ENCODE measurements around the gene MACF1.

DNA sequence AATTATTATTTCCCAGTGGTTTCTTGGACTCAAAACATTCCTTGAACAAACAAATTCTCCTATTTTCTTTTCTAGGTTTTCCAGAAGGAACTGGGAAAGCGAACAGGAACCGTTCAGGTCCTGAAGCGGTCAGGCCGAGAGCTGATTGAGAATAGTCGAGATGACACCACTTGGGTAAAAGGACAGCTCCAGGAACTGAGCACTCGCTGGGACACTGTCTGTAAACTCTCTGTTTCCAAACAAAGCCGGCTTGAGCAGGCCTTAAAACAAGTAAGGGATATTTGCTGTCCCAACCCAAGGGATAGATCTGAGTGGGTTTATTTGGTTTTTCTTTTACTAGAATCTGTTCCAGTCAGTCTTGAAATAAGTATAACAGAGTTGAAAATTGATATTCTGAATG lies 247.6 kb downstream of the MACF1 start:
- no peak for TF ChIP-seq EZH2 (IDR thresholded peaks at IDR 0.05; ENCODE audit: low read length, unreplicated experiment)
- TF ChIP-seq, protein P1, sequence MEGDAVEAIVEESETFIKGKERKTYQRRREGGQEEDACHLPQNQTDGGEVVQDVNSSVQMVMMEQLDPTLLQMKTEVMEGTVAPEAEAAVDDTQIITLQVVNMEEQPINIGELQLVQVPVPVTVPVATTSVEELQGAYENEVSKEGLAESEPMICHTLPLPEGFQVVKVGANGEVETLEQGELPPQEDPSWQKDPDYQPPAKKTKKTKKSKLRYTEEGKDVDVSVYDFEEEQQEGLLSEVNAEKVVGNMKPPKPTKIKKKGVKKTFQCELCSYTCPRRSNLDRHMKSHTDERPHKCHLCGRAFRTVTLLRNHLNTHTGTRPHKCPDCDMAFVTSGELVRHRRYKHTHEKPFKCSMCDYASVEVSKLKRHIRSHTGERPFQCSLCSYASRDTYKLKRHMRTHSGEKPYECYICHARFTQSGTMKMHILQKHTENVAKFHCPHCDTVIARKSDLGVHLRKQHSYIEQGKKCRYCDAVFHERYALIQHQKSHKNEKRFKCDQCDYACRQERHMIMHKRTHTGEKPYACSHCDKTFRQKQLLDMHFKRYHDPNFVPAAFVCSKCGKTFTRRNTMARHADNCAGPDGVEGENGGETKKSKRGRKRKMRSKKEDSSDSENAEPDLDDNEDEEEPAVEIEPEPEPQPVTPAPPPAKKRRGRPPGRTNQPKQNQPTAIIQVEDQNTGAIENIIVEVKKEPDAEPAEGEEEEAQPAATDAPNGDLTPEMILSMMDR (conservative IDR thresholded peaks at IDR 0.05; ENCODE audit: low read depth, low read length) = no peak

All from PC-3 (cell line).